HG03097 (cell line): ENCODE results near the gene ASTN2.

Experiments
- ATAC-seq: cut with Tn5 transposase; IDR thresholded peaks from one replicate; pipeline ENCODE4 v1.9.1; 2021; ENCODE audit not compliant: unreplicated experiment, low FRiP score

Gene ASTN2

DNA sequence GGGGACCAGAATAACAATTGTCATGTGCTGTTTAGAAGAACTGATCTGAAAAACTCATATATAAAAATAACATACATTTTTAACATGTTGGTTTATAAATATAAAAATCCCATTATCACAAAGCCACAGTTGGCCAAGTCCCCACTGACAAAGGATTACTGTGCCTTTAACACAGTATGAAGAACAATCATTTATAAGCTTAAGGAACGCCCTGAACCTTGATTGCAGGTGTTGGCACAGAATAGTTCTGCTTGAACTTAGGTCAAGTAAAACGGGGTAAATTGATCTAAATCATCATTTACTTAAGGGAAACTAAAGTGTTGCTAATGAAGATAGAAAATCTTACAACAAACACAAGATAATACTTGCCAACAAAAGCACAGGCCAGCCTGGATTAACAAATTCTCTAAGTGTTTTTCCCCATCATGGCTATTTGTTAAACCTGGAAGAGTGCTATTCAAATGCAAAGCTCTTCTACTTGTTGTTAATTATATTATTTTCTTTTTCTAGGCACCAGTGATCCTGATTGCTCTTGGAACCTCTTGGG, 46.1 kb downstream of the ASTN2 start:
- no peak for ATAC-seq

DNA sequence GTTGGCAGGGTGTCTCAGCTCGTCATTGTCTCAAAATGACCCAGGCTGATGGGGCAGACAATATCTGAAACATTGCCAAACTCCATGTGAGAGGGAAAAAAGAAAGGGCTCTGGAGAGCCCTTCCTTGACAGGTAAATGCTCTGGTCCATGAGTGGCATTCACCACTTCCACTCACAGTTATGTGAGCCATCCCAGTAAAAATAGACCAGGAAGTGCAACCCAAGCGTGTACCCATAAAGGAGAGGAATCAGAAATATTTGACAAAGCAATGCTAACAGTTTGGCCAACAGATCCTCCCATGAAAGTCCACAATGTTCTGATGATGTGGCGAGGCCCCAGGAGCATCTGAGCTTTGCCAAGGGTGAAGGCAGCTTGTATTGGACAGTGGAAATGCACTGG, 49.4 kb downstream of the ASTN2 start:
- no peak for ATAC-seq

- ATAC-seq, result no peak
Observed at GRCh38 chr9:117363006-117363405, 51.9 kb downstream of the ASTN2 start.

- no peak for ATAC-seq
Observed at GRCh38 chr9:117359910-117360309, 54.9 kb downstream of the ASTN2 start.

- no peak for ATAC-seq
Observed at GRCh38 chr9:117355542-117355941, 59.3 kb downstream of the ASTN2 start.

DNA sequence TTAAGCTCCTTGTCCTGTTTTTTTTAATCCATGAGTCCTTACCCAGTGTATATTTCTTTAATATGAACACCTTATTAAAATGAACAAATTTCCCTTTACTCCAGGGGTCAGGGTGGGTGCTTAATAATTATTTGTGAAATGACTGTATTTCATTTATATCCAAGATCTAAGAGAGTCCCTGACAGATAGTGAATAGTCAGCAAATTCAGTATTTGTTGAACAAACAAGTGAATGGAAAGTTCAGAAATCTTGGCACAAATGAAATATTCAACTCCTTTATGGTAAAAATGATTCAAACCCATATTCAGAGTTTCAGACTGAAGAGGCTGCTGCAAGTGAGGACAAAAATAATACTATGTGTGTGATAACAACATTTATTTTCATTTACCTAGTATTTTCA, 59.9 kb downstream of the ASTN2 start:
- ATAC-seq, result no peak

- no peak for ATAC-seq
Observed at GRCh38 chr9:117354244-117354847, 60.5 kb downstream of the ASTN2 start.

GRCh38 chr9:117344892-117345660, 69.8 kb downstream of the ASTN2 start:
- ATAC-seq, result no peak

DNA sequence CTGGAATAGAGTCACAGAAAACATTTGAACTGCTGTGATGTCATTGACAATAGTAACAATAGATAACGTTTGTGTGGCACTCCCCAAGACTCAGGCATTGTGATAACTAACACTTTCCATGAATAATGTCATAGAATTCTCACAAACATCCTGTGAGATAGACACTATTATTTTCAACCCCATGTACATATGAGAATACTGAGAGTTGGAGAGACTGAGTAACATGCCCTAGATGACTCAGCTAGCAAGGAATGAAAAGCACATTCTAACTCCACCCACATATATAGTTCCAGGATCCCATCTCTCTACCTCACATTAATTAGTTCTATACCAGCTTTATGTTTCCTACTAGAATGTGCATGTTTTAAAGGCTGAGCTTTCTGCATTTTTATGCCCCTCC, 71.4 kb downstream of the ASTN2 start:
- no peak for ATAC-seq

GRCh38 chr9:117341151-117341550, 73.7 kb downstream of the ASTN2 start:
- no peak for ATAC-seq

- no peak for ATAC-seq
Observed at GRCh38 chr9:117340422-117340821, 74.4 kb downstream of the ASTN2 start.

- no peak for ATAC-seq
Observed at GRCh38 chr9:117335837-117336433, 78.9 kb downstream of the ASTN2 start.

DNA sequence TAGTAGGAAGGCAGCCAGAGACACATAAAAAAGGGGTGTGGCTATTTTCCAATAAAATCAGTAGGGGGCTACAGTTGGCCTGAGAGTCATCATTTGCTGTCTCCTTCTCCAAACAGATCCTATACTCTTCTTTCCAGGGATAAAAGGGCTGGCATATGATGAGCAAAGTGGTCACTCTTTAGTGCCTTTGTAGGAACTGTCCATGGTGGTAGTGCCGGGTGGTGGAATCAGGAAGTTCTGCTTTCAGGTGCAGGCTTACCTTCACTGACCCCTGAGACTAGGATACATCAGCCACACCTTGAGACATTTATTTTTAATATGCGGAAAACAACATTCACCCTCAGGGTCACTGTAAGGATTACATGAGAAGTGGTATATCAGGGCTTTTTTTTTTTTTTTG, 80.8 kb downstream of the ASTN2 start:
- no peak for ATAC-seq

- ATAC-seq, result no peak
Observed at GRCh38 chr9:117325831-117326230, 89.0 kb downstream of the ASTN2 start.

DNA sequence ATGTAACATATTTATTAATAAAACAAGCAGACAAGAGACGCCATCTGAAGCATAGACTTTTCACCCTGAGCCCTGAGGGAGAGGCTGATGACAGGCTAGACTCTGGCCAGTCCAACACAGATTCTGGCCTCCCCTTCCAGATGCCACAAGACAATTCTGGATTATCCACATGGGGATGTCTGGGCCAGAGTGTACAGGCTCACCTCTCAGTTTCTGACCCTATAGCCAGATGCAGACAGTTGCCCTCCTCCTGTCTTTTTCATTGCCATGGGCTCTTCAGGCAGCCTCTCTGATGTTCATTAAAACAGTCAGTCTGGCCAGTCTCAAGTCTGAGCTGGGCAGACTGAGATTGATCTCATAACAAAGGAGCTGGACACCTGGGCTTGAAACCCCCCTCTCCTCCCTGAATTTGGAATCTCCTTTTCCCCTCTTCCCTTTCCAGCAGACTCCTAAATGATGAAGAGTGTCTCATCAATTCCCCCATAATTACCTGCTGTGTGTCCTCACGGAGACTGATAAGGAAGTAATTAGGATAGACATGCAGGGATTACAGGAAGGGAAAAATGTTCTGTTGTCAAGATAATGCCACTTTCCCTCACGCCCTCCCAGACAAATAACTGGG, 89.6 kb downstream of the ASTN2 start:
- ATAC-seq, result no peak

- ATAC-seq, result no peak
Observed at GRCh38 chr9:117323390-117323789, 91.5 kb downstream of the ASTN2 start.

DNA sequence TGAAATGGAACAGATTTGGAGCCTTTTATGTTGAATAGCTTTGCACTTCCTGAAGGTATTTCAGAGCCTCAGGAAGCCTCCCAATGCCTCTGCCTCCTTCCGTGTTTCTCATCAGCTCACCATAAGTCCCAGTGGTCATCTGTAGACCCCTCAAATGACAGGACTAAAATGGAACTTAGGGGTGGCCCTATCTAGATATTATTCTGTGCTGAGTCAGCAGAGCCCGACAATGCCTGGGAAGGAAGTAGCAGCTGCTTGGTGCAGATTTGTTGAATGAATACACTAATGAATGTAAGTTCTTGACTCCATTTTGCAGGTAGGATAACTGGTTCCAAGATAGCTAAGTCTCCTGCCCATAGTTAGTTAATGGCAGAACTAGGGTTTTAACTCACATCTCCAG, 97.7 kb downstream of the ASTN2 start:
- ATAC-seq, result no peak

DNA sequence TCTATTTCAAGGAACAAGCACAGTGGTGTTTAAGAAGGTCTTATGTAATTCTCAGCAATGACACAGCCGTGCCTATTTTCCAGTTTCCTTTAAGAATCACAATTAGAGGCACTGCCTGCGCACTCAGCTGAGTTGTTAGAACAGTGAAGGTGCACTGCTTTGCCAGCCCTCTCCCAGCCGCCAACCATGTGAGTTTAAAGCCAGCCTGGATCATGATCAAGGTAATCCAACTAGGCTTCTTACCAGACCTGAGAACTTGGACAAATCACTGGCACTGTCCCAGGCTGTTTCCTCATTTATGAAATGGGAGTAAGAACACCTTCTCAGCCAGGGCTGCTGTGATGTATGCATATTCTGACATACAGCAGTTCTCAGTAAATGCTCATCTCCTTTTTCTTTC, 99.6 kb downstream of the ASTN2 start:
- no peak for ATAC-seq

DNA sequence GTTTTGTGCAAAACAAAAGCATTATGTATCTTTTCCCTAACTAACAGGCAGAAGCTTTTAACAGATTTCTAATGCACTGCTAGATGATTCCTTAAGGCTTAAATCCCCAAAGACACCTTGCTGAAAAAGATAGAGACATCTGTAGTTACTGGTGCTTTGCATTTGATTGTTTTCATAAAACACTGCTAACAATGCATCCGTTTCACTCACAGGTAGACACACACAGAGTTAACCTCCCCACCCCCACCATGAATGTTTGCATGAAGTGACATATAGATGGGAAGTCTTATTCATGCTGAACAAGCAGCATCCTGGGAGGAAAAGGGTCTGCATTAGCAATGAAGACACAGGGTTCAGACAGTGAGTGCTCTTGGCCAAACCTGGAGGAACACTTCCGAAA, 100.9 kb downstream of the ASTN2 start:
- no peak for ATAC-seq

DNA sequence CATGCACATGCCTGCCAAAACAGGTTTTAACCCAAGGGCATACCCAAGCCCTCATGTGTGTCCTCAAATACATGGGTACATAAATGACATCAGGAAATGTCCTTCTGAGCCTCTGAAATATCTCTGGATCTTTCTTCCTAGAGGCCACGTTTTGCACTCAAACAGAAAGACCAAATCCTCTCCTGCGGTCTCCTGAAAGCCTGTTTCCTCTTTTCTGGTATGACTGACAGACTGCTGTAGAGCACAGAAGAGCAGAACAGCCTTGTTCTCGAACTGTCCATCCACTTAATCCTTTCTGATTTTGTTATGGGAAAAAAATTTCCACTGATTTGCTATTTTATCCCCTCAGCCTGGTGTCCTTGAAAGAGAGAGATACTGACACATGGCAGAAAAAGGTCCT, 107.2 kb downstream of the ASTN2 start:
- no peak for ATAC-seq

- no peak for ATAC-seq
Observed at GRCh38 chr9:117306032-117306431, 108.8 kb downstream of the ASTN2 start.
